Uterus (tissue), 4 donors: ENCODE results near the gene AREL1. TPM values are rescaled to one million over a fixed set of nuclear protein-coding genes. Genes with fewer than 3 reads are reported as not detected.

Source experiments
- DNase-seq, 2 donors: peaks; one replicate each; pipeline ENCODE4 v3.0.0-alpha.2; 2019 to 2020
- H3K27ac ChIP-seq, 2 donors: fragments of 200-600 bp; sonication (generic); 1 replicate in 1 of 2; 2 replicates in 1 of 2; pipeline ENCODE4 v1.5.1; 2016 to 2018
- H3K27me3 ChIP-seq, 2 donors: fragments of 200-600 bp; sonication (generic); one replicate each; pipeline ENCODE4 v1.5.1; 2018 to 2019; ENCODE audit warnings: control low read depth in 1 of 2
- H3K36me3 ChIP-seq, 2 donors: fragments of 200-600 bp; sonication (generic); one replicate each; pipeline ENCODE4 v1.5.1; 2019; ENCODE audit warnings: control low read depth in 1 of 2
- H3K4me1 ChIP-seq, 2 donors: fragments of 200-600 bp; sonication (generic); one replicate each; pipeline ENCODE4 v1.5.1; 2018 to 2019; ENCODE audit warnings: control low read depth in 1 of 2
- H3K4me3 ChIP-seq, 2 donors: fragments of 200-600 bp; sonication (generic); 1 replicate in 1 of 2; 2 replicates in 1 of 2; pipeline ENCODE4 v1.5.1; 2018 to 2019; ENCODE audit warnings: mild to moderate bottlenecking in 1 of 2
- H3K9me3 ChIP-seq, 2 donors: fragments of 200-600 bp; sonication (generic); one replicate each; pipeline ENCODE4 v1.5.1; 2019; ENCODE audit warnings: control low read depth in 1 of 2
- CTCF ChIP-seq, 4 experiments: fragments of 200-600 bp in 2 of 4; fragments of 450-650 bp in 2 of 4; sonication (generic) in 2 of 4; IDR thresholded peaks; one replicate each; pipeline ENCODE4 v1.5.1; 2016 to 2019; ENCODE audit warnings: antibody characterized with exemption in 4 of 4, mild to moderate bottlenecking in 2 of 4, moderate library complexity in 1 of 4
- POLR2A ChIP-seq, 2 donors: fragments of 450-650 bp; IDR thresholded peaks; one replicate each; pipeline ENCODE4 v1.6.1; 2016; ENCODE audit warnings: antibody characterized with exemption in 2 of 2, mild to moderate bottlenecking in 1 of 2, moderate library complexity in 1 of 2
- intact Hi-C: fragments of 100-400 bp; cut with DNase I; formaldehyde crosslinking; loops from one replicate; pipeline ENCODE4 v1.15.1; 2023; ENCODE audit warnings: low total_unique reads
- total RNA-seq, 4 donors: library from RNA; depleted of rRNA in 3 of 4; stranded (reverse); fragments of >200 nt in 3 of 4; gene quantifications; one replicate each; pipeline versions ENCODE4 v1.1.0 to v1.2.4, GENCODE V29; 2014 to 2023
- donor health status: DM: yes; HTN: yes; CAD: no.

AREL1 gene
- total RNA-seq, 4 donors from 2014 or later: 2.1 to 33.8 (median 22.3) TPM

GRCh38 chr14:74622257-74622656 lies 90.6 kb downstream of the AREL1 start:
- no peaks in the 10 kb centered on the region for H3K27me3 ChIP-seq

GRCh38 chr14:74621556-74621955 lies 91.3 kb downstream of the AREL1 start:
- Histone ChIP-seq H3K36me3 (no peaks in the 10 kb centered on the region), H3K4me1 (peaks cover 7% of the 10 kb centered on the region in 2 donors), H3K9me3 (no peaks in the 10 kb centered on the region), H3K4me3 (no peak overlapping the region), H3K27ac (peak overlapping the region in 1 of 2 donors; percentile 93), H3K27me3 (no peaks in the 10 kb centered on the region)
- DNase-seq: no peak
- intact Hi-C loops: no loop called here
- TF ChIP-seq CTCF (IDR thresholded peaks at IDR 0.05): no peak
- TF ChIP-seq POLR2A (IDR thresholded peaks at IDR 0.05): no peak

More at GRCh38 chr14:74622257-74622656, 90.6 kb downstream of the AREL1 start:
- Histone ChIP-seq H3K4me1 (peaks cover 7% of the 10 kb centered on the region in 2 donors), H3K4me3 (no peak overlapping the region), H3K27ac (peak overlapping the region in 1 of 2 donors; percentile 93), H3K9me3 (no peaks in the 10 kb centered on the region), H3K36me3 (no peaks in the 10 kb centered on the region)
- no peak for DNase-seq
- intact Hi-C loops: no loop called here
- no peak for TF ChIP-seq CTCF (IDR thresholded peaks at IDR 0.05)
- TF ChIP-seq POLR2A (IDR thresholded peaks at IDR 0.05): no peak

- intact Hi-C loops: no loop called here
- H3K9me3 ChIP-seq: no peaks in the 10 kb centered on the region
- H3K4me1 ChIP-seq: peaks cover 7% of the 10 kb centered on the region in 2 donors
- H3K4me3 ChIP-seq: no peak overlapping the region
- H3K27me3 ChIP-seq: no peaks in the 10 kb centered on the region
- H3K36me3 ChIP-seq: no peaks in the 10 kb centered on the region
- TF ChIP-seq CTCF (IDR thresholded peaks at IDR 0.05): no peak
- no peak for TF ChIP-seq POLR2A (IDR thresholded peaks at IDR 0.05)
- DNase-seq: no peak
- H3K27ac ChIP-seq: peak overlapping the region; percentile 82 to 93
Observed at GRCh38 chr14:74620923-74621322, 92.0 kb downstream of the AREL1 start.

GRCh38 chr14:74620497-74620921 lies 92.4 kb downstream of the AREL1 start:
- H3K27ac ChIP-seq: peak overlapping the region; percentile 82 to 93
- no peak for DNase-seq
- H3K4me3 ChIP-seq: no peak overlapping the region
- TF ChIP-seq CTCF (IDR thresholded peaks at IDR 0.05) (no peak), POLR2A (IDR thresholded peaks at IDR 0.05) (no peak)
- no peaks in the 10 kb centered on the region for H3K27me3 ChIP-seq
- no peaks in the 10 kb centered on the region for H3K9me3 ChIP-seq
- intact Hi-C loops: no loop called here
- H3K36me3 ChIP-seq: no peaks in the 10 kb centered on the region
- H3K4me1 ChIP-seq: peaks cover 7% of the 10 kb centered on the region in 2 donors

GRCh38 chr14:74619672-74620131 lies 93.2 kb downstream of the AREL1 start:
- Histone ChIP-seq H3K4me3 (no peak overlapping the region), H3K27ac (peak overlapping the region; percentile 82 to 93), H3K27me3 (no peaks in the 10 kb centered on the region), H3K36me3 (no peaks in the 10 kb centered on the region), H3K4me1 (peaks cover 7% of the 10 kb centered on the region in 2 donors), H3K9me3 (no peaks in the 10 kb centered on the region)
- intact Hi-C loops: no loop called here
- peak; percentile 92 to 95 for DNase-seq
- TF ChIP-seq CTCF (IDR thresholded peaks at IDR 0.05) (peak in 1 of 4 experiments; percentile 7), POLR2A (IDR thresholded peaks at IDR 0.05) (no peak)
